Hepatocyte (in vitro differentiated cells): Measurements from ENCODE around the gene PKD1L1. TPM values are rescaled to one million over a fixed set of nuclear protein-coding genes. Genes with fewer than 3 reads are reported as not detected.

ENCODE experiments used
- DNase-seq: peaks from one replicate; pipeline ENCODE4 v3.0.0-alpha.2; 2016; ENCODE audit warnings: low spot score
- H2AFZ ChIP-seq: fragments of 200-600 bp; sonication (generic); 2 replicates; pipeline ENCODE4 v1.6.0; 2016; ENCODE audit warnings: antibody characterized with exemption, mild to moderate bottlenecking
- H3K27ac ChIP-seq: fragments of 200-600 bp; sonication (generic); 2 replicates; pipeline ENCODE4 v1.5.1; 2016; ENCODE audit warnings: mild to moderate bottlenecking
- H3K27me3 ChIP-seq: fragments of 200-600 bp; sonication (generic); 2 replicates; pipeline ENCODE4 v1.6.1; 2016
- H3K36me3 ChIP-seq: fragments of 200-600 bp; sonication (generic); replicated peaks from 2 replicates; pipeline ENCODE4 v1.5.1; 2016; ENCODE audit warnings: low read depth; ENCODE audit not compliant: insufficient read depth
- H3K4me1 ChIP-seq: fragments of 200-600 bp; sonication (generic); 2 replicates; pipeline ENCODE4 v1.5.1; 2016; ENCODE audit warnings: mild to moderate bottlenecking, moderate library complexity; ENCODE audit not compliant: insufficient read depth
- H3K4me2 ChIP-seq: fragments of 200-600 bp; sonication (generic); 2 replicates; pipeline ENCODE4 v1.6.0; 2016
- H3K4me3 ChIP-seq: fragments of 200-600 bp; sonication (generic); 2 replicates; pipeline ENCODE4 v1.5.1; 2016; ENCODE audit warnings: mild to moderate bottlenecking
- H3K79me2 ChIP-seq: fragments of 200-600 bp; sonication (generic); 2 replicates; pipeline ENCODE4 v1.6.0; 2017; ENCODE audit warnings: mild to moderate bottlenecking
- H3K9me2 ChIP-seq: fragments of 200-600 bp; sonication (generic); replicated peaks from 2 replicates; pipeline ENCODE4 v1.6.0; 2017; ENCODE audit warnings: mild to moderate bottlenecking; ENCODE audit not compliant: insufficient read depth
- H3K9me3 ChIP-seq: fragments of 200-600 bp; sonication (generic); 2 replicates; pipeline ENCODE4 v1.5.1; 2016; ENCODE audit warnings: low read depth, mild to moderate bottlenecking
- H4K20me1 ChIP-seq: fragments of 200-600 bp; sonication (generic); 2 replicates; pipeline ENCODE4 v1.6.0; 2016; ENCODE audit warnings: mild to moderate bottlenecking; ENCODE audit not compliant: insufficient read depth, poor library complexity, severe bottlenecking
- CTCF ChIP-seq: fragments of 200-600 bp; sonication (generic); IDR thresholded peaks from 2 replicates; pipeline ENCODE4 v1.5.1; 2016; ENCODE audit warnings: antibody characterized with exemption, mild to moderate bottlenecking; ENCODE audit not compliant: poor library complexity
- EZH2 ChIP-seq: fragments of 200-600 bp; sonication (generic); IDR thresholded peaks from 2 replicates; pipeline ENCODE4 v1.6.1; 2016; ENCODE audit warnings: antibody characterized with exemption, mild to moderate bottlenecking, borderline replicate concordance
- EZH2phosphoT487 ChIP-seq: fragments of 200-600 bp; sonication (generic); IDR thresholded peaks from one replicate; pipeline ENCODE4 v1.6.1; 2018; ENCODE audit warnings: antibody characterized with exemption, mild to moderate bottlenecking, low read depth, moderate library complexity; ENCODE audit not compliant: unreplicated experiment, severe bottlenecking
- WGBS: methylation state at CpG from one replicate; pipeline ENCODE4 v1.1.6; 2016; ENCODE audit warnings: low lambda C conversion rate; ENCODE audit errors: missing lambda C conversion rate; 5-methylcytosine and 5-hydroxymethylcytosine counted together
- polyA plus RNA-seq: library from polyadenylated mRNA; unstranded; fragments of >200 nt; fragmentation: Nextera tagmentation; extraction: Ambion mirVana; gene quantifications from 2 replicates; pipeline ENCODE4 v1.2.1, GENCODE V29; 2016
- total RNA-seq: library from RNA; depleted of rRNA; stranded (reverse); fragments of >200 nt; gene quantifications from 2 replicates; pipeline ENCODE4 v1.2.3, GENCODE V29; 2014

Gene PKD1L1
- total and polyA plus RNA-seq, 2 experiments from 2014 or later: 0.07 TPM

- TF ChIP-seq CTCF (no peak), EZH2phosphoT487 (no peak), EZH2 (no peak)
- Histone ChIP-seq H3K27ac (no peak overlapping the region), H3K9me3 (no peaks in the 10 kb centered on the region), H3K36me3 (no peaks in the 10 kb centered on the region), H3K4me2 (no peak overlapping the region), H3K9me2 (no peaks in the 10 kb centered on the region), H4K20me1 (no peaks in the 10 kb centered on the region), H3K27me3 (no peaks in the 10 kb centered on the region), H2AFZ (no peak overlapping the region), H3K79me2 (no peaks in the 10 kb centered on the region), H3K4me1 (no peaks in the 10 kb centered on the region), H3K4me3 (no peak overlapping the region)
- WGBS: 61% methylated on average over 10 of the region's 10 CpGs
- no peak for DNase-seq
Measured at GRCh38 chr7:47893238-47893637, 55.0 kb downstream of the PKD1L1 start.

- TF ChIP-seq EZH2phosphoT487 (no peak), CTCF (no peak), EZH2 (no peak)
- DNase-seq: no peak
- Histone ChIP-seq H3K4me3 (no peak overlapping the region), H4K20me1 (no peaks in the 10 kb centered on the region), H3K4me2 (no peak overlapping the region), H3K36me3 (no peaks in the 10 kb centered on the region), H3K9me2 (no peaks in the 10 kb centered on the region), H3K4me1 (no peaks in the 10 kb centered on the region), H3K79me2 (no peaks in the 10 kb centered on the region), H3K27me3 (no peaks in the 10 kb centered on the region), H3K9me3 (no peaks in the 10 kb centered on the region), H2AFZ (no peak overlapping the region), H3K27ac (no peak overlapping the region)
- 95% methylated on average over 9 of the region's 9 CpGs for WGBS
Measured at GRCh38 chr7:47890606-47891005, 57.7 kb downstream of the PKD1L1 start.

GRCh38 chr7:47890125-47890524 lies 58.1 kb downstream of the PKD1L1 start:
- no peak for TF ChIP-seq EZH2phosphoT487
- TF ChIP-seq EZH2: no peak
- no peak for TF ChIP-seq CTCF

GRCh38 chr7:47889723-47890122 lies 58.5 kb downstream of the PKD1L1 start:
- Histone ChIP-seq H3K4me2 (no peak overlapping the region), H3K36me3 (no peaks in the 10 kb centered on the region), H4K20me1 (no peaks in the 10 kb centered on the region), H3K9me3 (no peaks in the 10 kb centered on the region), H3K79me2 (no peaks in the 10 kb centered on the region), H3K9me2 (no peaks in the 10 kb centered on the region), H2AFZ (no peak overlapping the region), H3K27ac (no peak overlapping the region), H3K27me3 (no peaks in the 10 kb centered on the region), H3K4me1 (no peaks in the 10 kb centered on the region), H3K4me3 (no peak overlapping the region)
- 91% methylated on average over 7 of the region's 7 CpGs for WGBS
- DNase-seq: no peak
- TF ChIP-seq EZH2phosphoT487 (no peak), CTCF (no peak), EZH2 (no peak)

More at GRCh38 chr7:47890125-47890524, 58.1 kb downstream of the PKD1L1 start:
- Histone ChIP-seq H3K27me3 (no peaks in the 10 kb centered on the region), H3K4me3 (no peak overlapping the region), H3K27ac (no peak overlapping the region), H4K20me1 (no peaks in the 10 kb centered on the region), H2AFZ (no peak overlapping the region), H3K9me2 (no peaks in the 10 kb centered on the region), H3K79me2 (no peaks in the 10 kb centered on the region), H3K9me3 (no peaks in the 10 kb centered on the region), H3K36me3 (no peaks in the 10 kb centered on the region), H3K4me2 (no peak overlapping the region), H3K4me1 (no peaks in the 10 kb centered on the region)
- no peak for DNase-seq
- whole genome bisulfite sequencing: 89% methylated on average over 8 of the region's 8 CpGs
